Osteoblast (primary cell): Measurements from ENCODE around the gene TPPP. TPM values are rescaled to one million over a fixed set of nuclear protein-coding genes. Genes with fewer than 3 reads are reported as not detected.

Source experiments
- DNase-seq: peaks from one replicate; pipeline ENCODE4 v3.0.0; 2011; ENCODE audit warnings: low spot score, mixed read lengths; ENCODE audit not compliant: insufficient read length; ENCODE audit errors: missing footprints
- H2AFZ ChIP-seq: 2 replicates; pipeline ENCODE4 v1.6.0; 2011; ENCODE audit warnings: mild to moderate bottlenecking, low read length
- H3K27ac ChIP-seq: 2 replicates; pipeline ENCODE4 v1.5.1; 2011; ENCODE audit warnings: mild to moderate bottlenecking, low read depth, low read length, moderate library complexity
- H3K27me3 ChIP-seq: 2 replicates; pipeline ENCODE4 v1.6.0; 2012; ENCODE audit warnings: mild to moderate bottlenecking, control low read depth, inconsistent platforms, low read length, moderate library complexity; ENCODE audit not compliant: insufficient read depth
- H3K36me3 ChIP-seq: 2 replicates; pipeline ENCODE4 v1.5.1; 2011; ENCODE audit warnings: mild to moderate bottlenecking, low read length, control low read depth, moderate library complexity; ENCODE audit not compliant: insufficient read depth
- H3K4me1 ChIP-seq: 2 replicates; pipeline ENCODE4 v1.5.1; 2011; ENCODE audit warnings: mild to moderate bottlenecking, low read length, control low read depth, moderate library complexity; ENCODE audit not compliant: insufficient read depth
- H3K4me2 ChIP-seq: 2 replicates; pipeline ENCODE4 v1.6.0; 2011; ENCODE audit warnings: mild to moderate bottlenecking, low read length; ENCODE audit not compliant: insufficient read depth
- H3K4me3 ChIP-seq: fragments of 200-600 bp; sonication (generic); 3 replicates; pipeline ENCODE4 v1.5.1; 2012; ENCODE audit warnings: mild to moderate bottlenecking, low read length, inconsistent platforms; ENCODE audit not compliant: insufficient read depth
- H3K79me2 ChIP-seq: 2 replicates; pipeline ENCODE4 v1.6.0; 2012; ENCODE audit warnings: mild to moderate bottlenecking, low read length, control low read depth, inconsistent platforms; ENCODE audit not compliant: insufficient read depth
- H3K9me3 ChIP-seq: 2 replicates; pipeline ENCODE4 v1.5.1; 2011; ENCODE audit warnings: low read depth, low read length, control low read depth
- H4K20me1 ChIP-seq: 2 replicates; pipeline ENCODE4 v1.6.0; 2012; ENCODE audit warnings: mild to moderate bottlenecking, low read length, control low read depth; ENCODE audit not compliant: insufficient read depth
- total RNA-seq: library from RNA; depleted of rRNA; stranded (reverse); fragments of >200 nt; gene quantifications from 2 replicates; pipeline ENCODE4 v1.2.3, GENCODE V29; 2012
- TF ChIP-seq, protein P1 (sequence below): IDR thresholded peaks from 2 replicates; pipeline ENCODE4 v1.5.1; 2011; ENCODE audit warnings: mild to moderate bottlenecking, low read depth, low read length, moderate library complexity; ENCODE audit errors: extremely low read depth

Gene TPPP
- total RNA-seq, 1 donor = not detected

DNA sequence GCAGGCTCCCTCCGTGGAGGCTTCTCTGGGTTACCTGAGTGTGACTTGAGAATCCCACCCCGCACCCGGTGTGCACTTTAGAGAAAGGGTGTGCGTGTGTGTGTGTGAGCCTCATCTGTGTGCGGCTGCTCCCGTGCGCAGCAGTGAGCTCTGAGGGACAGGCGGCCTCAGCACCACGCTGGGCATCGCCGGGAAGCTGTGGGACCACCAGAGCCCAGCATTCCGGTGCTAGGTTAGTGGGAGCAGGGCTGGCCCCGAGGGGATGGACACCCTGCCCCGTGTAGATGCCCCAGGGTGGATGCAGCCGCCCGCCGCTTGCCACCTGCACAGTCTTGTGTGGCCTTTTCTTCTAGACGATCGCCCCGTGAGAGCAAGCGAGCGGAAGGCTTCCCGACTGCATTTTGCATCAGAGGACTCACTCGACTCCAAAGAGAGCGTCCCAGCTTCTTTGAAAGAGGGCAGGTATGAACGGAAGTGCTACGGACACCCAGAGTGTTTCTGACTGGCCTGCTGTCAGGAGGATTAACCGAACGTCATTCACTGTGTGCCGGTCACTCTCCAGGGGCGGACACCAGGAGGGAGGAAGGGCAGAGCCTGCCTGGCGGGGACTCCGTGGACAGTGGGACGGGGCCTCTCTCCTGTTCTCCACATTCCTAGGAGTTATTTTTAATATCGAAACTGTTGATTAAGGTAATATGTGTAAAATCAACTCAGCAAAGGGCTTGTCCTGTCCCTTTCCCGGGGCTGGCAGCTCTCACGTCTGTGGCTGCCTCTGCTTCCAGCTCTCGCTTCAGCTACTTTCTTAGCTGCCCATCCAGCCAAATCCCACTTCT, 68.8 kb downstream of the TPPP start:
- no peaks in the 10 kb centered on the region for H3K27me3 ChIP-seq
- no peak overlapping the region for H3K4me3 ChIP-seq
- H3K36me3 ChIP-seq = peaks cover 24% of the 10 kb centered on the region
- H2AFZ ChIP-seq = no peak overlapping the region
- no peaks in the 10 kb centered on the region for H3K9me3 ChIP-seq
- no peaks in the 10 kb centered on the region for H3K4me1 ChIP-seq
- peak; percentile 44 for DNase-seq
- H3K79me2 ChIP-seq = no peaks in the 10 kb centered on the region
- TF ChIP-seq, protein P1, sequence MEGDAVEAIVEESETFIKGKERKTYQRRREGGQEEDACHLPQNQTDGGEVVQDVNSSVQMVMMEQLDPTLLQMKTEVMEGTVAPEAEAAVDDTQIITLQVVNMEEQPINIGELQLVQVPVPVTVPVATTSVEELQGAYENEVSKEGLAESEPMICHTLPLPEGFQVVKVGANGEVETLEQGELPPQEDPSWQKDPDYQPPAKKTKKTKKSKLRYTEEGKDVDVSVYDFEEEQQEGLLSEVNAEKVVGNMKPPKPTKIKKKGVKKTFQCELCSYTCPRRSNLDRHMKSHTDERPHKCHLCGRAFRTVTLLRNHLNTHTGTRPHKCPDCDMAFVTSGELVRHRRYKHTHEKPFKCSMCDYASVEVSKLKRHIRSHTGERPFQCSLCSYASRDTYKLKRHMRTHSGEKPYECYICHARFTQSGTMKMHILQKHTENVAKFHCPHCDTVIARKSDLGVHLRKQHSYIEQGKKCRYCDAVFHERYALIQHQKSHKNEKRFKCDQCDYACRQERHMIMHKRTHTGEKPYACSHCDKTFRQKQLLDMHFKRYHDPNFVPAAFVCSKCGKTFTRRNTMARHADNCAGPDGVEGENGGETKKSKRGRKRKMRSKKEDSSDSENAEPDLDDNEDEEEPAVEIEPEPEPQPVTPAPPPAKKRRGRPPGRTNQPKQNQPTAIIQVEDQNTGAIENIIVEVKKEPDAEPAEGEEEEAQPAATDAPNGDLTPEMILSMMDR = no peak
- H3K4me2 ChIP-seq = no peak overlapping the region
- no peak overlapping the region for H3K27ac ChIP-seq
- H4K20me1 ChIP-seq = peaks cover 2% of the 10 kb centered on the region

DNA sequence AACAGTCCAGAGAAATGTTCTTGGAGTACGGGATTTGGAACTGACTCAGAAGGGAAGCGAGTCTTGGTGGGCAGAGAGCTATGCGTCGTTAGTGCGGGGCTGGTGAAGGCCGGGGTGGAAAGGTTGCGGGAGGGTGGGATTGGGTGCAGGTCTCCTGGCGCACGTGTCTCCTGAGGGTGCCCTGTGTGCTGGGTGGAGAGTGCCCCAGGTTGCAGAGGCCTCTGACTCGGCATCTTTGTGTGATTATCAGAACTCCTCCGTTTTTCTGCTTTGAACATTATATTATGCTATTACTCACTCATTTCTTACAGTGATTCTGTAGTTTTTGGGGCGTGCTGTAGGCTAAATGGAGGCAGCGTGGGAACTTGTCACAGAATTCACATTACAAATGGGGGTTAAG, 69.6 kb downstream of the TPPP start:
- H3K4me1 ChIP-seq = no peaks in the 10 kb centered on the region
- TF ChIP-seq, protein P1 = no peak
- H3K4me2 ChIP-seq = no peak overlapping the region
- no peaks in the 10 kb centered on the region for H3K27me3 ChIP-seq
- H3K9me3 ChIP-seq = no peaks in the 10 kb centered on the region
- peaks cover 25% of the 10 kb centered on the region for H3K36me3 ChIP-seq
- no peaks in the 10 kb centered on the region for H3K79me2 ChIP-seq
- peak; percentile 68 for DNase-seq
- H3K4me3 ChIP-seq = no peak overlapping the region
- no peak overlapping the region for H3K27ac ChIP-seq
- peaks cover 2% of the 10 kb centered on the region for H4K20me1 ChIP-seq
- no peak overlapping the region for H2AFZ ChIP-seq

DNA sequence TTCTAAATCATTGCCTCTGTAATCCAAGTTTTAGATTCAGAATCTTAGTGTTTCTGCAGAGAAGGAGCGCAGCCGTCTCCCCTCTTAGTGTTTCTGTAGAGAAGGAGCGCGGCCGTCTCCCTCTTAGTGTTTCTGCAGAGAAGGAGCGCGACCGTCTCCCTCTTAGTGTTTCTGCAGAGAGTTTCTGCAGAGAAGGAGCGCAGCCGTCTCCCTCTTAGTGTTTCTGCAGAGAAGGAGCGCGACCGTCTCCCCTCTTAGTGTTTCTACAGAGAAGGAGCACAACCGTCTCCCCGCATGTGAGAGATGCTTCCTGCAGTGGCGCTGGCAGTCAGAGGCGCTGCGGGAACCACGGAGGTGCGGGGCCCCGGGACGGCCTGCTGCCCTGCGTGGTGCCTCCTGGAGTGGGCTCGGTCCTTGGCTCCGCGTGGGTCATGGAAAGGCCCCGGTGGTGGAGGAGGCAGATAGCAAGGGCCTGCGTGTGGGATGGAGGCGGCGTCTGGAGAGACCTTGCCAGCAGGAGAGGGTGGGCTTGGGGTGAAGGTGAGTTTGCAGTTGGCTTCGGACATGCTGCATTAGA, 70.1 kb downstream of the TPPP start:
- Histone ChIP-seq H3K9me3 (no peaks in the 10 kb centered on the region), H2AFZ (no peak overlapping the region), H3K79me2 (peaks cover under 1% of the 10 kb centered on the region), H3K27me3 (no peaks in the 10 kb centered on the region), H3K4me1 (no peaks in the 10 kb centered on the region), H3K4me3 (no peak overlapping the region), H3K36me3 (peaks cover 25% of the 10 kb centered on the region), H3K4me2 (no peak overlapping the region), H4K20me1 (peaks cover 2% of the 10 kb centered on the region), H3K27ac (no peak overlapping the region)
- peak; percentile 67 for DNase-seq
- TF ChIP-seq, protein P1 = no peak

DNA sequence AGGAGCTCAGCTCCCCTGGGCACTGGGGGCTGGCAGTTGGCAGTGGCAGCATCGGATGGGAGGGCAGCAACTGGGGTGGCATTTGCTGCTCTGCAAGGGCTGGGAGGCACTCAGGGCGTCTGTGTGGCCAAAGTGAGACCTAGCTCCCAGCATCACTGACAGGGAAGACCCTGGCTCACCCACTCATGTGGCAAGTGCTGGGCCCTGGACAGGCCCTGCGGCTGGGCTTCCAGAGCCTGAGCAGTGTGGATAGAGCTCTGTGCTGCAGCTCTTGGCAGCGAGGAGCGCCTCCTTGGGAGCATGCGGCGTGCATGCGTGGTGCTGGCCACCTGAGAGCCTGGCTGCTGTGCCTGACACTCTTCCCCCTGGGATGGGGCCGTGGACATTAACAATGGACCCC, 70.8 kb downstream of the TPPP start:
- Histone ChIP-seq H3K27me3 (no peaks in the 10 kb centered on the region), H2AFZ (no peak overlapping the region), H3K27ac (no peak overlapping the region), H3K9me3 (no peaks in the 10 kb centered on the region), H4K20me1 (peaks cover 2% of the 10 kb centered on the region), H3K79me2 (peaks cover 5% of the 10 kb centered on the region), H3K36me3 (peaks cover 21% of the 10 kb centered on the region), H3K4me1 (no peaks in the 10 kb centered on the region), H3K4me3 (no peak overlapping the region), H3K4me2 (no peak overlapping the region)
- peak; percentile 34 for DNase-seq
- TF ChIP-seq, protein P1 = no peak
